CD14-positive monocyte (primary cell): ENCODE measurements around the gene CYB5A. TPM values are rescaled to one million over a fixed set of nuclear protein-coding genes. Genes with fewer than 3 reads are reported as not detected.

Experiments
- DNase-seq, 3 donors: peaks; one replicate each; pipeline ENCODE4 v3.0.0-alpha.2; 2011 to 2022
- H2AFZ ChIP-seq: 2 replicates; pipeline ENCODE4 v1.6.0; 2012; ENCODE audit warnings: mild to moderate bottlenecking, low read depth, low read length, inconsistent platforms; ENCODE audit not compliant: insufficient read depth, poor library complexity, severe bottlenecking
- H3K27ac ChIP-seq, 2 donors: 1 replicate in 1 of 2; 2 replicates in 1 of 2; pipeline ENCODE4 v1.5.1; 2012 to 2013; ENCODE audit warnings: low read length in 2 of 2, control low read depth in 1 of 2, inconsistent platforms in 1 of 2, low read depth in 1 of 2, mild to moderate bottlenecking in 1 of 2
- H3K27me3 ChIP-seq, 2 donors: one replicate each; pipeline versions ENCODE4 v1.6.0 to v1.6.1; 2011 to 2013; ENCODE audit warnings: low read length in 2 of 2; ENCODE audit not compliant: control insufficient read depth in 2 of 2, insufficient read depth in 2 of 2
- H3K36me3 ChIP-seq, 2 donors: replicated peaks in 1 of 2; 1 replicate in 1 of 2; 2 replicates in 1 of 2; pipeline versions ENCODE4 v1.5.1 to v1.6.1; 2012 to 2013; ENCODE audit warnings: low read length in 2 of 2, control low read depth in 1 of 2, inconsistent platforms in 1 of 2, mild to moderate bottlenecking in 1 of 2; ENCODE audit not compliant: insufficient read depth in 2 of 2, control insufficient read depth in 1 of 2
- H3K4me1 ChIP-seq, 2 donors: 1 replicate in 1 of 2; 2 replicates in 1 of 2; pipeline versions ENCODE4 v1.5.1 to v1.6.1; 2012 to 2013; ENCODE audit warnings: low read length in 2 of 2, control low read depth in 1 of 2, inconsistent platforms in 1 of 2, mild to moderate bottlenecking in 1 of 2, moderate library complexity in 1 of 2; ENCODE audit not compliant: insufficient read depth in 2 of 2, control insufficient read depth in 1 of 2
- H3K4me2 ChIP-seq: replicated peaks from 2 replicates; pipeline ENCODE3; 2012; ENCODE audit warnings: low read length, moderate library complexity, mild to moderate bottlenecking; ENCODE audit not compliant: poor library complexity, severe bottlenecking; ENCODE audit errors: extremely low read depth
- H3K4me3 ChIP-seq, 3 experiments: fragments of 200-600 bp in 1 of 3; sonication (generic) in 1 of 3; replicated peaks in 1 of 3; 1 replicate in 2 of 3; 2 replicates in 1 of 3; pipeline ENCODE4 v1.5.1; 2011 to 2013; ENCODE audit warnings: low read length in 3 of 3, mild to moderate bottlenecking in 3 of 3, control low read depth in 2 of 3, low read depth in 2 of 3, inconsistent platforms in 1 of 3, moderate library complexity in 1 of 3
- H3K79me2 ChIP-seq: 2 replicates; pipeline ENCODE4 v1.6.0; 2012; ENCODE audit warnings: mild to moderate bottlenecking, control low read depth, inconsistent platforms, low read length, moderate library complexity; ENCODE audit not compliant: insufficient read depth
- H3K9ac ChIP-seq: 2 replicates; pipeline ENCODE4 v1.6.0; 2017; ENCODE audit warnings: low read length, mild to moderate bottlenecking; ENCODE audit not compliant: insufficient read depth, poor library complexity, severe bottlenecking
- H3K9me3 ChIP-seq, 2 donors: replicated peaks in 1 of 2; 1 replicate in 1 of 2; 2 replicates in 1 of 2; pipeline versions ENCODE4 v1.5.1 to v1.6.1; 2012 to 2013; ENCODE audit warnings: low read length in 2 of 2, control low read depth in 1 of 2; ENCODE audit not compliant: control insufficient read depth in 1 of 2, insufficient read depth in 1 of 2
- H4K20me1 ChIP-seq: 2 replicates; pipeline ENCODE4 v1.6.0; 2012; ENCODE audit warnings: mild to moderate bottlenecking, low read length, control low read depth, moderate library complexity; ENCODE audit not compliant: insufficient read depth
- H3K27ac Mint-ChIP-seq, 7 donors: one replicate each; pipeline ENCODE4 v1.8.0; 2020; ENCODE audit warnings: mild to moderate bottlenecking in 7 of 7, mixed read lengths in 7 of 7, moderate library complexity in 6 of 7, inconsistent platforms in 2 of 7
- H3K27me3 Mint-ChIP-seq, 3 donors: one replicate each; pipeline ENCODE4 v1.8.0; 2021 to 2022; ENCODE audit warnings: low read depth in 3 of 3, mild to moderate bottlenecking in 3 of 3, mixed read lengths in 3 of 3, moderate library complexity in 3 of 3, inconsistent platforms in 1 of 3
- H3K36me3 Mint-ChIP-seq, 2 donors: one replicate each; pipeline ENCODE4 v1.8.0; 2020; ENCODE audit warnings: mixed read lengths in 2 of 2, inconsistent platforms in 1 of 2, mild to moderate bottlenecking in 1 of 2
- H3K4me1 Mint-ChIP-seq: one replicate; pipeline ENCODE4 v1.8.0; 2020; ENCODE audit warnings: mild to moderate bottlenecking, mixed read lengths
- H3K4me3 Mint-ChIP-seq, 2 donors: one replicate each; pipeline ENCODE4 v1.8.0; 2020; ENCODE audit warnings: mild to moderate bottlenecking in 2 of 2, mixed read lengths in 2 of 2, moderate library complexity in 1 of 2
- H3K9me3 Mint-ChIP-seq, 7 donors: one replicate each; pipeline ENCODE4 v1.8.0; 2020 to 2022; ENCODE audit warnings: mixed read lengths in 7 of 7, mild to moderate bottlenecking in 6 of 7, moderate library complexity in 6 of 7, inconsistent platforms in 2 of 7
- CTCF ChIP-seq: fragments of 200-600 bp; IDR thresholded peaks from one replicate; pipeline ENCODE4 v1.8.0; 2022; ENCODE audit warnings: antibody characterized with exemption, mild to moderate bottlenecking
- WGBS: methylation state at CpG from one replicate; pipeline ENCODE4 v1.1.5; 2013; ENCODE audit warnings: missing lambda C conversion rate; ENCODE audit not compliant: insufficient coverage; 5-methylcytosine and 5-hydroxymethylcytosine counted together
- intact Hi-C, 2 donors: fragments of 100-400 bp; cut with micrococcal nuclease; formaldehyde crosslinking; loops; one replicate each; pipeline versions ENCODE4 v1.15.0 to v1.15.1; 2023
- polyA minus RNA-seq: library from RNA; depleted of rRNA, polyadenylated mRNA; stranded (reverse); fragments of >200 nt; gene quantifications from 2 replicates; pipeline ENCODE4 v1.2.3, GENCODE V29; 2012
- polyA plus RNA-seq, 3 donors: library from polyadenylated mRNA; depleted of rRNA in 1 of 3; unstranded in 2 of 3; stranded (reverse) in 1 of 3; fragments of 300-500 nt in 2 of 3; fragments of >200 nt in 1 of 3; fragmentation: Illumina TruSeq in 2 of 3; gene quantifications; 1 replicate in 2 of 3; 2 replicates in 1 of 3; pipeline ENCODE4 v1.2.3, GENCODE V29; 2012 to 2021
- total RNA-seq, 12 experiments: library from RNA in 1 of 12; stranded (reverse) in 1 of 12; fragments of 120-200 nt in 1 of 12; gene quantifications; one replicate each; pipeline ENCODE4 v1.2.4 and lab custom pipeline; 2013 to 2026; ENCODE audit warnings: mixed read lengths in 6 of 12, inconsistent platforms in 1 of 12

The CYB5A gene
- total RNA-seq (2013): 22.3 TPM
- 10 to 100 TPM; 19.0 to 27.6 (median 22.4) TPM for polyA plus RNA-seq
- 3.5 and 8.0 TPM in 2 replicates for polyA minus RNA-seq
- 2.5 to 13.3 (median 5.0) reads per million in 11 experiments for total RNA-seq (lab: John Stamatoyannopoulos, UW)

- Histone ChIP-seq H3K4me1 (peaks cover 14 to 29% of the 10 kb centered on the region in 2 donors), H3K27me3 (no peaks in the 10 kb centered on the region), H3K4me2 (peak within 1 kb of the TSS; percentile 93), H3K9me3 (no peaks in the 10 kb centered on the region), H3K9ac (peak within 1 kb of the TSS; percentile 67), H4K20me1 (no peaks in the 10 kb centered on the region), H3K36me3 (no peaks in the 10 kb centered on the region), H3K4me3 (peak within 1 kb of the TSS; percentile 71 to 94 (median 89)), H3K27ac (peak within 1 kb of the TSS; percentile 17 to 79), H3K79me2 (no peaks in the 10 kb centered on the region), H2AFZ (peak within 1 kb of the TSS; percentile 87)
- H3K4me1 Mint-ChIP-seq: peaks cover 28% of the 10 kb centered on the region
- no peak for TF ChIP-seq CTCF
- peak within 1 kb of the TSS; percentile 36 to 97 (median 91) for H3K27ac Mint-ChIP-seq
- H3K9me3 Mint-ChIP-seq: peaks cover 0 to 2% (median 0%) of the 10 kb centered on the region in 7 donors
- peaks cover 0 to 4% (median 3%) of the 10 kb centered on the region in 3 donors for H3K27me3 Mint-ChIP-seq
- WGBS: under 1% methylated on average over 67 of the region's 68 CpGs
- DNase-seq: peak; percentile 95 to 98 (median 95)
- H3K36me3 Mint-ChIP-seq: no peaks in the 10 kb centered on the region
- peak within 1 kb of the TSS; percentile 95 to 100 for H3K4me3 Mint-ChIP-seq
- intact Hi-C loops: loop anchor here (5.0 kb wide), 3 partner anchors 40 to 205 kb away; partner anchors contain the start of genes CNDP2 (in 1 of the 2), FBXO15 (in 1 of the 2) and TIMM21 (in 1 of the 2)
Observed at GRCh38 chr18:74291771-74292540, at the start of gene CYB5A. Gene CYB5A (minus strand): TSS chr18:74291963. CDS start chr18:74291875, 88 bp downstream.

- peaks cover 0 to 8% (median 6%) of the 10 kb centered on the region in 7 donors for H3K9me3 Mint-ChIP-seq
- intact Hi-C loops: no loop called here
- H3K4me3 Mint-ChIP-seq: no peak overlapping the region
- TF ChIP-seq CTCF: no peak
- H3K27me3 Mint-ChIP-seq: peaks cover 0 to 2% (median 2%) of the 10 kb centered on the region in 3 donors
- no peaks in the 10 kb centered on the region for H3K36me3 ChIP-seq
- no peak overlapping the region for H3K4me2 ChIP-seq
- H3K9ac ChIP-seq: no peak overlapping the region
- peaks cover 10 to 13% of the 10 kb centered on the region in 2 donors for H3K4me1 ChIP-seq
- peaks cover 11% of the 10 kb centered on the region for H3K4me1 Mint-ChIP-seq
- peaks cover 2 to 4% of the 10 kb centered on the region in 2 donors for H3K27me3 ChIP-seq
- peak overlapping the region; percentile 22 for H2AFZ ChIP-seq
- no peaks in the 10 kb centered on the region for H3K79me2 ChIP-seq
- no peak overlapping the region for H3K4me3 ChIP-seq
- no peak overlapping the region for H3K27ac Mint-ChIP-seq
- no peaks in the 10 kb centered on the region for H4K20me1 ChIP-seq
- no peak overlapping the region for H3K27ac ChIP-seq
- DNase-seq: no peak
- no peaks in the 10 kb centered on the region for H3K36me3 Mint-ChIP-seq
- WGBS: no CpG with 5 or more reads among the region's 1 CpG
- peaks cover 6 to 7% of the 10 kb centered on the region in 2 donors for H3K9me3 ChIP-seq
Observed at GRCh38 chr18:74337912-74338309, 46.1 kb upstream of the CYB5A start.
